ENCODE data around the gene ORAI3. TPM values are rescaled to one million over a fixed set of nuclear protein-coding genes. Genes with fewer than 3 reads are reported as not detected.

The ORAI3 gene
- total and polyA plus RNA-seq, 2 of the 13 experiments (the other 11 are each of a cell fraction or from before 2014, with no cell fraction given) = 11.4 to 32.0 TPM

- TF ChIP-seq MEIS2 (CRISPR knock-in tag; IDR thresholded peaks at IDR 0.05) (no peak), ZNF563 (CRISPR knock-in tag; IDR thresholded peaks at IDR 0.05) (no peak), ZNF646 (CRISPR knock-in tag; IDR thresholded peaks at IDR 0.05) (no peak), HNF4G (IDR thresholded peaks at IDR 0.05; ENCODE audit: borderline replicate concordance, low read depth, low read length) (no peak), HNF4G (CRISPR knock-in tag; IDR thresholded peaks at IDR 0.05; ENCODE audit: borderline replicate concordance, low read depth) (0 out of 2 replicates have a peak, but pooled peaks have one; percentile 39), ONECUT2 (CRISPR knock-in tag; IDR thresholded peaks at IDR 0.05) (no peak), CREB3 (CRISPR knock-in tag; IDR thresholded peaks at IDR 0.05) (no peak), ZMYM3 (CRISPR knock-in tag; IDR thresholded peaks at IDR 0.05) (peak; percentile 85), HMG20A (CRISPR knock-in tag; IDR thresholded peaks at IDR 0.05; ENCODE audit: borderline replicate concordance) (no peak), NFATC3 (CRISPR knock-in tag; IDR thresholded peaks at IDR 0.05) (no peak), ZNF746 (CRISPR knock-in tag; IDR thresholded peaks at IDR 0.05) (no peak), PAXIP1 (CRISPR knock-in tag; conservative IDR thresholded peaks at IDR 0.05) (peak; percentile 55), MATR3 (CRISPR knock-in tag; IDR thresholded peaks at IDR 0.05) (no peak), ZZZ3 (CRISPR knock-in tag; IDR thresholded peaks at IDR 0.05; ENCODE audit: borderline replicate concordance) (no peak), ARID5B (CRISPR knock-in tag; IDR thresholded peaks at IDR 0.05) (0 out of 2 replicates have a peak, but pooled peaks have one; percentile 28), ADNP (CRISPR knock-in tag; IDR thresholded peaks at IDR 0.05) (peak; percentile 62; the same call in 1 of the 2 replicates)
Measured at GRCh38 chr16:30900588-30900987, 48.3 kb upstream of the ORAI3 start (continued).
